ENCODE measurements around the gene EVX2. TPM values are rescaled to one million over a fixed set of nuclear protein-coding genes. Genes with fewer than 3 reads are reported as not detected.

The EVX2 gene
- total RNA-seq, 1 donor from 2014 or later: not detected

GRCh38 chr2:176097820-176098365 is 14.1 kb upstream of the EVX2 start:
- DNase-seq (ENCODE audit: extremely low read depth, low read depth, low spot score): no peak

GRCh38 chr2:176096986-176097819 is 13.4 kb upstream of the EVX2 start:
- no peak for DNase-seq (ENCODE audit: extremely low read depth, low read depth, low spot score)

- no peak for DNase-seq (ENCODE audit: extremely low read depth, low read depth, low spot score)
Measured at GRCh38 chr2:176096243-176096985, 12.7 kb upstream of the EVX2 start.

GRCh38 chr2:176095421-176095820 is 11.7 kb upstream of the EVX2 start:
- no peak for DNase-seq (ENCODE audit: extremely low read depth, low read depth, low spot score)

- no peak for DNase-seq (ENCODE audit: extremely low read depth, low read depth, low spot score)
Measured at GRCh38 chr2:176094349-176094748, 10.6 kb upstream of the EVX2 start.

GRCh38 chr2:176093898-176094249 is 10.1 kb upstream of the EVX2 start:
- DNase-seq (ENCODE audit: extremely low read depth, low read depth, low spot score): no peak

- no peak for DNase-seq (ENCODE audit: extremely low read depth, low read depth, low spot score)
Measured at GRCh38 chr2:176093145-176093897, 9.6 kb upstream of the EVX2 start.

- DNase-seq (ENCODE audit: extremely low read depth, low read depth, low spot score): no peak
Measured at GRCh38 chr2:176092270-176093144, 8.7 kb upstream of the EVX2 start, which contains the start of gene HOXD13. HOXD13 (plus strand) TSS chr2:176092721; CDS start chr2:176092891, 170 bp downstream.

GRCh38 chr2:176091329-176092258 is 7.8 kb upstream of the EVX2 start:
- no peak for DNase-seq (ENCODE audit: extremely low read depth, low read depth, low spot score)

- DNase-seq (ENCODE audit: extremely low read depth, low read depth, low spot score): no peak
Measured at GRCh38 chr2:176090862-176091261, 7.1 kb upstream of the EVX2 start.

- DNase-seq (ENCODE audit: extremely low read depth, low read depth, low spot score): no peak
Measured at GRCh38 chr2:176089843-176090395, 6.2 kb upstream of the EVX2 start.

- DNase-seq (ENCODE audit: extremely low read depth, low read depth, low spot score): no peak
Measured at GRCh38 chr2:176088937-176089842, 5.4 kb upstream of the EVX2 start.

- no peak for DNase-seq (ENCODE audit: extremely low read depth, low read depth, low spot score)
Measured at GRCh38 chr2:176088048-176088936, 4.5 kb upstream of the EVX2 start.

- no peak for DNase-seq (ENCODE audit: extremely low read depth, low read depth, low spot score)
Measured at GRCh38 chr2:176087330-176088047, 3.7 kb upstream of the EVX2 start.

GRCh38 chr2:176085861-176086771 is 2.4 kb upstream of the EVX2 start:
- DNase-seq (ENCODE audit: extremely low read depth, low read depth, low spot score): no peak
